ENCODE measurements around the gene LRRC10B.

The LRRC10B gene

DNA sequence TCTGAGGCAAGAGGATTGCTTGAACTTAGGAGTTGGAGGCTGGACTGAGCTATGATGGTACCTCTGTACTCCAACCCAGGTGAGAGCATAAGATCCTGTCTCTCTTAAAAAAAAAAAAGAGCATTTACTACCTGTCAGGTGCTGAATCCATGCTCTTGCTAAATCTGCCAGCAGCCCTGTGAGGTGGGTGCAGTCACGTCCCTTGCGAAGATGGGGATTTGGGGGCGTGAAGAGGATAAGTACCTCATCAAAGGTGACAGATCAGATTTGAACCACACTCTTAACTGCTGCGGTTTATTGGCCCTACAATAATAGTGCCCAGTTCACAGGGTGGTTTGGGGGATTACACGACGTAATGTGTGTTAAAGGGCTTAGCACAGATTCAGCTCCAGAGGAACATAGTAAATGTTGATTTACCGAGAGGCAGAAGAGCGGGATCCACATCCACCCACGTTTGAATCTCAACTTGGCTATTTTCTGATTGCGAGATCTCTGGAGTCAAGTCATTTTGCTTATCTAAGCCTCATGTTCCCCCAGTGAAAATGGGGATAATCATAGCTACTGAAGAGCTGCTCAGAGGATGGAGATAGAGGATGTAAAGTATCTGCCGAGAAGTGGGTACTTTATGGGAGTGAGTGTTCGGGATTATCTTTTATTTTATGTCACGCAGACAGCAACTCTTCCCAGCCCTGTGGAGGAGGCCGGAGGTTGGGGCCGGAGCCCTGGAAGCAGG lies 28.1 kb upstream of the LRRC10B start:
- TF ChIP-seq, protein P1, sequence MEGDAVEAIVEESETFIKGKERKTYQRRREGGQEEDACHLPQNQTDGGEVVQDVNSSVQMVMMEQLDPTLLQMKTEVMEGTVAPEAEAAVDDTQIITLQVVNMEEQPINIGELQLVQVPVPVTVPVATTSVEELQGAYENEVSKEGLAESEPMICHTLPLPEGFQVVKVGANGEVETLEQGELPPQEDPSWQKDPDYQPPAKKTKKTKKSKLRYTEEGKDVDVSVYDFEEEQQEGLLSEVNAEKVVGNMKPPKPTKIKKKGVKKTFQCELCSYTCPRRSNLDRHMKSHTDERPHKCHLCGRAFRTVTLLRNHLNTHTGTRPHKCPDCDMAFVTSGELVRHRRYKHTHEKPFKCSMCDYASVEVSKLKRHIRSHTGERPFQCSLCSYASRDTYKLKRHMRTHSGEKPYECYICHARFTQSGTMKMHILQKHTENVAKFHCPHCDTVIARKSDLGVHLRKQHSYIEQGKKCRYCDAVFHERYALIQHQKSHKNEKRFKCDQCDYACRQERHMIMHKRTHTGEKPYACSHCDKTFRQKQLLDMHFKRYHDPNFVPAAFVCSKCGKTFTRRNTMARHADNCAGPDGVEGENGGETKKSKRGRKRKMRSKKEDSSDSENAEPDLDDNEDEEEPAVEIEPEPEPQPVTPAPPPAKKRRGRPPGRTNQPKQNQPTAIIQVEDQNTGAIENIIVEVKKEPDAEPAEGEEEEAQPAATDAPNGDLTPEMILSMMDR (conservative IDR thresholded peaks at IDR 0.05; ENCODE audit: control insufficient read depth, insufficient read depth, low read depth, low read length): no peak
- no peak overlapping the region for H3K4me3 ChIP-seq (ENCODE audit: control insufficient read depth, low read depth, low read length)
- no peak for DNase-seq (ENCODE audit: low read depth)

DNA sequence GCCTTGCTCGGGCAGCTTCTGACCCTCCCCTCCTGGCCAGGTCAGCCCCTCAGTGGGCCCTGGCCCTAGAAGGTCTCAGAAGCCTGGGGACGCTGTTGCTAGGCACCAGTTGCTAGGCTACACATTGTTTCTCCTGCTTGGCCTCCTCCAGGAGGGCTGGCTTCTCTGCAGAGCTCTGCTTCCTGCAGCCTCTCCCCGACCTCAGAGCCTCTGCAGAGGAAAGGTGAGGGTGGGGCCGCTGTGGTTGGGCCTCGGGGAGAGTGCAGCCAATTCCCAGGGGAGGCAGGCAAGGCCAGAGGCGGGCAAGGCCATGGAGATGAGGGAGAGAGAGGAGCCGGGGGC lies 27.6 kb upstream of the LRRC10B start:
- no peak overlapping the region for H3K4me3 ChIP-seq (ENCODE audit: control insufficient read depth, low read depth, low read length)
- no peak for DNase-seq (ENCODE audit: low read depth)
- TF ChIP-seq, protein P1 (conservative IDR thresholded peaks at IDR 0.05; ENCODE audit: control insufficient read depth, insufficient read depth, low read depth, low read length): no peak

DNA sequence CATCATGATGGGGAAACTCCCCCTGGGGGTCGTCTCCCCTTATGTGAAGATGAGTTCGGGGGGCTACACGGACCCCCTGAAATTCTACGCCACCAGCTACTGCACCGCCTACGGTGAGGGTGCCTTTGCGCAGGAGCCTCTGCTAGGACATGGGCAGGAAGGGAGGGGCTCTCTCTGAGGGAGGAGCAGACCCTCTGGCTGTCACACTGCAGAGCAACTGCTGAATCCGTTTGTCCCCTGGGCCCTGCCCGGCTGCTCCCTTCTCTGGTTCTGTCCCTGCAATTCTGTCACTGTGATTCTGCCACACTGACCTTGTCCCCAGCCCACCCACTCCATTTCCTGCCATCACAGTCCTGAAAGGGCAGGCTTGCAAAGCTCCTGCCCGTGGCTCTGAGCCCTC lies 26.7 kb upstream of the LRRC10B start:
- DNase-seq (ENCODE audit: low read depth): no peak
- TF ChIP-seq, protein P1 (conservative IDR thresholded peaks at IDR 0.05; ENCODE audit: control insufficient read depth, insufficient read depth, low read depth, low read length): no peak
- no peak overlapping the region for H3K4me3 ChIP-seq (ENCODE audit: control insufficient read depth, low read depth, low read length)

DNA sequence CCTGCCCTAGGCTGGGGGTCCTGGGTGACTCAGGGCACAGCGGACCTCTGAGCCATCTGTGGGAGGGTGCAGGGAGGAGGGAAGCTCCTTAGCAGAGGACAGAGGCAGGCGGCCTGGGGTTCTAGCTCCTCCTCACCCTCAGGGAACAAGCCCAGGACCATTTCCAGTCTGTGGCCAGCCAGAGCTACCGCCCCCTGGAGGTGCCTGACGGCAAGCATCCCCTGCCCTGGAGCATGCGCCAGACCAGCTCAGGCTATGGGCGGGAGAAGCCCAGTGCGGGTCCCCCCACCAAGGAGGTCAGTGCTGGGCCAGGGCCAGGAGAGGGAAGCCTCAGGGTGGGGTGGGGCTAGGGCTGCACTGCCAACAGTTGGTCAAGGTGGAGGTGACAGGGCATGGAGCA lies 26.0 kb upstream of the LRRC10B start:
- H3K4me3 ChIP-seq (ENCODE audit: control insufficient read depth, low read depth, low read length): no peak overlapping the region
- TF ChIP-seq, protein P1 (conservative IDR thresholded peaks at IDR 0.05; ENCODE audit: control insufficient read depth, insufficient read depth, low read depth, low read length): peak; percentile 58
- no peak for DNase-seq (ENCODE audit: low read depth)

DNA sequence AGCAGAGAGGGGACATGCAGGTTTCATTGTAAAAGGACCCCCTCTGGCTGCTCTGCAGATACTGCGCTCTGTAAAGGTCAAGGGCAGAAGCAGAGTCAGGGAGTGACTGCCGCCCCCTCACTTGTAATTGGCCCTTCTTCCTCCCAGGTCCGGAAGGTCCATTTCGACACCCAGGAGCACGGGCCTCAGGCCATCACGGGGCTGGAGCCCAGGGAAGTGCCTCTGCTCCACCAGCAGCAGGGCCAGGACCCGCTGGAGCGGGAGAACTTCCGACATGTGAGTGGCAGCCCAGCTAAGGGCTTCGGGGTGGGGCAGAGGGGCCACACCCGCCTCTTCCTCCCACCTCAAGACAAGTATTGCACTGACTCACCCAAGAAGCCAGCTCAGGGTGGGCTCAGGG lies 24.0 kb upstream of the LRRC10B start:
- no peak overlapping the region for H3K4me3 ChIP-seq (ENCODE audit: control insufficient read depth, low read depth, low read length)
- TF ChIP-seq, protein P1 (conservative IDR thresholded peaks at IDR 0.05; ENCODE audit: control insufficient read depth, insufficient read depth, low read depth, low read length): no peak
- no peak for DNase-seq (ENCODE audit: low read depth)

DNA sequence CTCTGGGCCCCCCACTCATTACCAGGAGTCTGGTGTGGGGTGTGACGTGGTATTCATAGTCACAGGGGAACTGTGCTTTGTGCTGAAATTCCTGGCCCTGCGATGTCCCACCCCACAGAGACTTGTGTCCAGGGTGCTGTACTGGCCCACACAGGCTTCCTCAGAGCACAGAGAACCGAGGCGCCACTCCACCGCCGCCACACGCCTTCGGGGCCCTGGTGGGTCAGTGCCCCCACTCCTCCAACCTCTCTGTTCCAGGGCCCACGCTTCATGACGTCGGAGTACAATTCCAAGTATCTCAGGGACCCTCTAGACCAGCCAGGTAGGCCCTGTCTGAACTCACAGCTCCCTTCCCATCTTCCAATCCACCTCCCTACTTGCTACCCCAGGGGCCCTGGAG lies 23.5 kb upstream of the LRRC10B start:
- H3K4me3 ChIP-seq (ENCODE audit: control insufficient read depth, low read depth, low read length): no peak overlapping the region
- DNase-seq (ENCODE audit: low read depth): no peak
- TF ChIP-seq, protein P1 (conservative IDR thresholded peaks at IDR 0.05; ENCODE audit: control insufficient read depth, insufficient read depth, low read depth, low read length): no peak

All from fibroblast of mammary gland (primary cell).